Fibroblast of skin of left quadriceps (primary cell): Measurements from ENCODE around the gene OLAH.

Experiments
- DNase-seq, 2 experiments: peaks; one replicate each; pipeline ENCODE4 v3.0.0-alpha.2; 2013; ENCODE audit warnings: low read depth in 2 of 2

Gene OLAH

DNA sequence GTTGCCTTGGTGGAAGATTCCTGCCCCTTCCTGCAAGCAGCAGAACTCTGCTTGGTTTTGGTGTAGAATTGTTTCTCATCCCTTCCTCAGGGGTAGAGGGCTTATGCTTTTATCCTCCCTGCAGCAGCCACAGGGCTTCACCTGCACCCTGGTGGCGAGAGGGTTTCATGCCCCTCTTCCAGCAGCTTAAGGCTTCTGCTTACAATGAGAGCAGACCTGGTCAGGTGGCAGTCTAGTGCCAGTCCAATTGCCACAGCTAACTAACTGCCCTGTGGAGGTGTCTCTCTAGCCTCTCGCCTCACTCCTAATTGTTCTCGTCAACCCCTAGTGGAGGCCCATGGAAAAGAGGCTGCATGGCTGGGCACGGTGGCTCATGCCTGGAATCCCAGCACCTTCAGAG is 25.5 kb downstream of the OLAH start:
- DNase-seq, result no peak

DNA sequence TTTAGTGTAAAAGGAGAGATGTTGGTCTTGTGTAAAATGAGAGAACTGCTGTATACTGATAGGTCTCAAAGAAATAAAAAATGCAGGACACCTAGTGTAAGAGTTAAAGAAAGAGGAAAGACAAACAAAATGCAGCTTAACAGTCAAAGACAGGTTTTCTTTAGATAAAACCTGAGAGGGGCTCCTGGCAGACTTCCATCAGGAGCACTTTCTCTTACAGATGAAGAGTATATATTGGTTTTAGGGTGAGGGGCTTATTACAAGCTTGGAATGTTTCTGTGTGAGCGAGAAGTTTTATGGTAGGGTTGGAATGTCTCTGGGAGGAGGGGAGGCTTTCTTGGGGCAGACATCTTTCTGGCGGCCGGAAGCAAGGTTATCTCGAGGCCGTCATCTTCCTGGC is 28.6 kb downstream of the OLAH start:
- no peak for DNase-seq

DNA sequence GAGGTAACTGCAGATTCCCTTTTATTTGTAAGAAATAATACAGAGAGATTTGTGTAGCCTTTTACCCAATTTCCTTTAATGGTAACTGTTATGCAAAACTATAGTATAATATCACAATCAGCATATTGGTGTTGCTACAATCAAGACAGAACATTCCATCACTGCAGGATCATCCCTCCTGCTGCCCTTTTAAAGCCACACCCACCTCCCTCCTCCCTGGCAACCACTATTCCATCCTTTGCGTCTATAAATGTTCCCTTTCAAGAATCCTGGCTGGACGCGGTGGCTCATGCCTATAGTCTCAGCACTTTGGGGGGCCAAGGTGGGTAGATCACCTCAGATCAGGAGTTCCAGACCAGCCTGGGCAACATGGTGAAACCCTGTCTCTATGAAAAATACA is 31.7 kb downstream of the OLAH start:
- DNase-seq, result no peak

DNA sequence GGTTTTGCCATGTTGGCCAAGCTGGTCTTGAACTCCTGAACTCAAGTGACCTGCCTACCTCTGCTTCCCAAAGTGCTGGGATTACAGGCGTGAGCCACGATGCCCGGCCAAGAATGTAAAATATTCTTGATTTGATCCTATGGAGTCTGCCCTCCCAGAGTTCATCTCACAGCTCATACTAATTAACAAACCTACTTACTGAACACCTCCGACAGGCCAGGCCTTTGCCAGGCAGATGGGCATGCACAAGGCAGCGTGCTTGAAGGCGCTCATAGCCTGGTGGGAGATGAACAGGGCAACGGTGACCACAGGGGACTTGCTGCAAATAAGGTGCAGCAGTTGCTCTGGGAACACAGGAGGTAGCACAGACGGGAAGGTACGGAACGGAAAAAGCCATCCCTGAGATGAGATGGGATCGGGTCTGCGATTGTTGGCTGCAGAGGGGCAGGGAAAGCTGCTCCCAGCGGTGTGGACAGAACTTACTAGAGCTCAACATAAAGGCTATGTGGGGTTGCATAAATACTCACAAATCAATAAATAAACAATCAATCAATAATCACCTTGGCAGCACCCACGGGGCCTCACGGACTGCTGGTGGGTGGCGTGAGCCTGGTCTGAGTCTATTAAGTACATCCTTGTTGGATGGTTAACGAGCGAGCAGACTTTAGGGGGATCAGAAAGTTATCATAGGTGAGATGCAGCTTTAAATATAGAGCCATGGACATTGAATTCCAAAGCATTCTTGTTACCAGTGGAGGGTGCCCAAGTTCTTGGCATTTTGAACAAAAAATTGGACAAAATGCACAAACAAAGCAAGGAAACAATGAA is 40.1 kb downstream of the OLAH start:
- DNase-seq, result no peak

DNA sequence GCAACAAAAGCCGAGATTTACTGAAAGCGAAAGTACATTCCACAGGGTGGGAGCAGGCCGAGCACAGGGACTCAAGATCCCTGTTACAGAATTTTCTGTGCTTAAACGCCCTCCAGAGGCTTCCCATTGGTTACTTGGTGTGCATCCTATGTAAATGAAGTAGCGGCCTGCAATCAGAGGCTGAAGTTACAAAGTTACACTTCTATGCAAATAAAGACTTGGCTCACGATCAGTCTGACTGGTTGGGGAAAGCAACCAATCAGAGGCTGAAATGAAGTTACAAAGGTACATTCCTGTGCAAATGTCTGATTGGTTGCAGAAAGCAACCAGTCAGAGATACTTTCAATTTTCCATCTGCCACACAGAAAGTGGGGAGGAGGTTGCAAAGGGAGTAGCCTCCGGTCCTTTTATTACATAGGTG is 40.8 kb downstream of the OLAH start:
- peak; percentile 84 for DNase-seq

DNA sequence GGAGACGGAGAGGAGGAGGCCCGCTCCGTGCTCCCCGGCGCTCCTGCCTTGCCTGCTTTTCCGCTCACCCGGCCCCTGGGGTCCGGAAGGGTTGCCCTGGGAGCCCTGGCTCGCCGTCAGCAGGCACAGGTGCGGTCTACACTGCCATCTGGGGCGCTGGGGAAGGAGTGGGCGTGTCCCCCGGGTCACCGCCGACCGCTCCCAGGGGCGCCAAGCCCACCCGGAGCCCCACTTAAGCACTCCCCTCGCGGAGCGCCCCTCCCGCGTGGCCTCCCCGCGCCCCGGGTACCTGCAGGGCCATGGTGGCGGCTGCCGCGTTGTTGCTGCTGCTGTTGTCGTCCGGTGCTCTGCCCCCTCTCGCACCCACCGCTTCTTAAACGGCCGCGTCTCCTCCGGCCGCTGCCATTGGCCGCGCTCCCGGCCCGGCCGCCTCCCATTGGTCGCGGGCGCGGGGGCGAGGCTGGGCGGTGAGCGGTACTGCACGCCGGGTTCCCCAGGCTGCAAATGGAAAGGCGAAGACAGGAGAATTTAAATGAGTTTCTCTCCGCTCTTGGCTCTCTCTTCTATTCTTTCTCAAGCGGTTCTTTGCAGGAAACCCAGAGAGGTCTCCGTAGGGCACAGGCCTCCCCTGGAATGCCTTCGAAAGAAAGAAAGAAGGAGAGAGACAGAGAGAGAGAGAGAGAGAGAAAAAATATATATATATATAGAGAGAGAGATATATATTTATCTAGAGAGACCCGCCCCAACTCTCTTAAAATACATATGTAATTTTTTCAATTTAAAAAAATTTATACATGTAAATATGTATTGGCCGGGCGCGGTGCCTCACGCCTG is 44.9 kb downstream of the OLAH start, which contains the start of gene ACBD7:
ACBD7 (minus strand) TSS at position 349 of the 834 bp plus-strand sequence; CDS start at position 301, 48 bp downstream.
- peak; percentile 31 to 34 for DNase-seq

DNA sequence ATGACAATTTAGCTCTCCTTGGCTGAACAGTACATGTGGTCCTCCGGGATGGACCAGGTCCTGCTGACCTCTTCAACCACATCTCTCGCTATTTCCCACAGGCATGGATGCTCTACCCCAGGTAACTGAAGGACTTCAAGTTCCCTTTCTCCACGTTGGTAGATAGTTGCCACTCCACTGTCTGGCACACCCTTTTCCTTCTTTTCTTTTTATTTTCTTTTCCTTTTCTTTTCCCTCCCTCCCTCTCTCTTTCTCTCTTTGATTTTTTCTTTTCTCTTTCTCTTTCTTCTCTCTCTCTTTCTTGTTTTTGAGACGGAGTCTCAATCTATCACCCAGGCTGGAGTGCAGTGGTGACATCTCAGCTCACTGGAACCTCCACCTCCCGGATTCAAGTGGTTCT is 47.7 kb downstream of the OLAH start:
- no peak for DNase-seq

DNA sequence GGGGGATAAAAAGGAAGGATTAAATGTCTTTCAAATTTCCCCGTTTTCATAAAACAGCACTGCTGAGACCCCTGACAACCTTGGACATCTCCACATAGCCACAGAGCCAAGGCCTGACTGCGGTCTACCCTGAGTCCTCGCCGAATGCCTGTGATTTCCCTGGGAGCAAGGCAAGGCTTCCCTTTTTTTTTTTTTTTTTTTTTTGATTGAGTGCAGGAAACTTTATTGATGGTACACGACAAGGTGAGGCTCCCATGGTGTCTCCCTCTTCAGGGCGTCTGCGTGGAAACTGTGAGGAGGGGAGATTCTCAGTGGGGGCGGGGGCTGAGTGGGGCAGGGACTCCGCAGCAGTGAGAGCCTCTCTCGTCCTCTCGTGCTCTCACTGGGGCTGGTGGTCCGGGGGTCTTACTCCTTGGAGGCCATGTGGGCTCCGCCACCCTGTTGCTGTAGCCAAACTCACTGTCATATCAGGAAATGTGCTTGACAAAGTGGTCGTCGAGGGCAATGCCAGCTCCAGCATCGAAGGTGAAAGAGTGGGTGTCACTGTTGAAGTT is 49.2 kb downstream of the OLAH start:
- DNase-seq, result no peak

DNA sequence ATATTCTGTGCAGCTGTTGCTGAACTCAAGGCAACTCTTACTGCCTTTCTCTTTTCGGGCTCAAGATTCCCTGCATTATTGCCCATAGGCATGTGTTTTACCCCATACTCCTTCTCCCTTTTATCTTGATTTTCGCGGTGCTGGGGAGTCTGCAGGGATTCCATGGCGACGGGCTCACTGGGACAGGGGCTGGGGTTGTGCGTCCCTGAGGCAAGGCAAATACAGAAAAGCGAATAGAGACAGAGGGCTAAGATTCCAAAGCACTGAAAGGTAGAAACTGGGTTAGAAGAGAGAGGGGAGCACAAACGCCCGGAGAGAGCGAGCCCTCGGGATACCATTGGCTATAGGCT is 52.9 kb downstream of the OLAH start:
- no peak for DNase-seq

DNA sequence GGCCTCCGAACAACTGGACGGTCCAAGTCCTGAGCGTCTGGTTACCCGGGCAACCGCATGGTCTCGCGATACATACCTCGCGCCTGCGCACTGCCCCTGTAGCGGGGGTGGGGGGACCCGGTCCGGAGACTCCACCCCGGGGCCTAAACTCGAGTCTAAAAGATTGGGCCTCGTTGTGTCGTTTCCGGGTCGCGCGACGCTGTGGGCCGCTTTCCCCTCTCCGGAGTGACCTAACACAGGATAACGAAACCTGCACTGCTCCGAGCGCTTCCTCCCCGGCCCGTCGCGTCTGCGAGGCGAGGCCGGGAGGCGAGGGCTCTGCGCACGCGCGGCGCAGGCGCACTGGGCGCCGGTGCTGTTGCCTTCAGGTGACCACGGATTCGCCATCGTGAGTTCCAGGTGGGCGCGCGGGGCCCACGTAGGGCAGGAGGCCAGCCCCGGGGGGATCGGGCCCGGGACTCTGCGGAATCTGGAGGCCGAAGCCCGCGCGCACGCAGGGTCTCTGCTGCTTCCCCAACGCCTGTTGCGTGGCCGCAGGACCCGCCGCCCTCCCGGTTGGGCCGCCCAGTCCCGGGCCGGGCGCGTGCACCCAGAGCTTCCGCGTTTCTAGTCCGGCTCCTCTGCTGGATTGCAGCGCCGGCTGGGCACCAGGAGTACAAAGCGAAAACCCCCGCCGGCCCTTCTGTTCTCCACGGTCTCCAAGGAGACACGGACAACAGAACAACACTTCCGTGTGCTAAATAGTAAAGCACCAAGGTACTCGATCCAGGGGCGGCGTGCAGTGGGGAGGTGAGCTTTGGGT is 53.5 kb downstream of the OLAH start, which contains the start of gene RPP38:
RPP38 (plus strand) TSS at position 345 of the 802 bp plus-strand sequence. CDS start 5,960 bp downstream, outside the sequence.
- peak; percentile 88 for DNase-seq

DNA sequence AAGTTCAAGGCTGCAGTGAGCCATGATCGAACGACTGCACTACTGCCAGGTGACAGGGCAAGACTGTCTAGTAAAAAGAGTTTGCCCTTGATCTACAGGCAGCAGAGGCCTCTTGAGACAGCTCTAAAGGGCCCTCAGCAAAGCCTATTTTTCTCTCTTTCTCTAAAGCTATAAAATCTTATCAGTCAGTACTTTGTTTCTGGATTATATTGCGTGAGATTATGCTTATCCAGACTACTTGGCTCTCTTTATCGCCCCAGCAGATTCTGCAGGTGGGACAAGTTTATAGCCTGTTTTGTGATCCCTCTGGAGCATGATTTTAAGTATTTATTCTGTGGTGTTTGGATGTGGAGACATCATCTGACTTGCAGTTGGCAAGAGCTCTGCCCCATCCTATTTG is 56.1 kb downstream of the OLAH start:
- no peak for DNase-seq

DNA sequence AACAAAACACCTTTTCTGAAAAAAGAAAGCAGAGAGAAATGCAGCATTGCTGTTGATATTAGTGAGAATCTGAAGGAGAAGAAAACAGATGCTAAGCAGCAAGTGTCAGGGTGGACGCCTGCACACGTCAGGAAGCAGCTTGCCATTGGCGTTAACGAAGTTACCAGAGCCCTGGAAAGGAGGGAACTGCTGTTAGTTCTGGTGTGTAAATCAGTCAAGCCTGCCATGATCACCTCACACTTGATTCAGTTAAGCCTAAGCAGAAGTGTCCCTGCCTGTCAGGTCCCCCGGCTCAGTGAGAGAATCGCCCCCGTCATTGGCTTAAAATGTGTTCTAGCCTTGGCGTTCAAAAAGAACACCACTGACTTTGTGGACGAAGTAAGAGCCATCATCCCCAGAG is 59.8 kb downstream of the OLAH start:
- DNase-seq, result no peak

DNA sequence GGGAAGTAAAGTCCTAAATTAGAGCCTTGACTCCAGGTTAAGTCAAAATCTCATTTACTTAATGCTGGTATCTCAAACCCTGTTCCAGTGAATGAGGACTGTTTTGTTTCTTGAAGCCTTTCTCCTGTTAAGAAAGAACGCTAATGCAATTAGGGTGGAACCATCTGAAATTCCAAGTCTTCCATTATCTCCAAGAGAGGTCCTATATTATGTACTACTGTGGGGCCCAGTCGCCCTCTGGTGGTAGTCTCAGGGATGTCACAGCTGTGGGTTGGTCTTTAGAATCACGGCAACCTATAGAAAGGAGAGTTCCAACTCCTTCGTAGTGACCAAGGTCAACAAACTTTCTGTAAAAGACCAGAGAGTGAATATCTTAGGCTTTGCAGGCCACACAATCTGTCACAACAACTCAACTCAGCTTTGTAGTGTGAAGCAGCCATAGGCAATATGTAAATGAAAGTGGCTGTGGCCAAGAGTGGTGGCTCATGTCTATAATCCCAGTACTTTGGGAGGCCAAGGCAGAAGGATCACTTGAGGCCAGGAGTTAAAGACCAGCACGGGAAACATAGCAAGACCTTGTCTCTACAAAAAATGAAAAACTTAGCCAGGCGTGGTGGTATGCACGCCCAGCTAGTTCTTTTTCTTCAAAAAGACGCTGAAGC is 62.7 kb downstream of the OLAH start:
- peak in 1 of 2 experiments; percentile 39 for DNase-seq

DNA sequence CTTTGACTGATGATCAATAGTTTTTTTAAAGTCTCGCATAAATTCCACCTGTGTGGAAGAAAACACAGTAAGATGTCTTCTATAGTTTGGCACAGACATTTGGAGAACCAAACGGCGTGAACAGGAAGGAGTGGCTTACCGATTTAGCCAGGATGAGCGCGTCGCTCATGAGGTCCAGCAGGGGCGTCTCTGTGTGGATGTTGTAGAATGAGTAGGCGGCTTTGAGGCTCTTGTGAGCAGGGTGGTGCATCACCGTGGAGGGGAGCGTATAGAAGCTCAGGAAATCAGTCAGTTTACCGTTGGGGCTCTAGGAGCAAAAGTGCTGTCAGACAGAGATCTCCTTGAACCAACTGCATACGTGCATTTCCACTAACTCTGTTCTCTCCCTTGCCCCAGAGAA is 68.9 kb downstream of the OLAH start:
- no peak for DNase-seq

DNA sequence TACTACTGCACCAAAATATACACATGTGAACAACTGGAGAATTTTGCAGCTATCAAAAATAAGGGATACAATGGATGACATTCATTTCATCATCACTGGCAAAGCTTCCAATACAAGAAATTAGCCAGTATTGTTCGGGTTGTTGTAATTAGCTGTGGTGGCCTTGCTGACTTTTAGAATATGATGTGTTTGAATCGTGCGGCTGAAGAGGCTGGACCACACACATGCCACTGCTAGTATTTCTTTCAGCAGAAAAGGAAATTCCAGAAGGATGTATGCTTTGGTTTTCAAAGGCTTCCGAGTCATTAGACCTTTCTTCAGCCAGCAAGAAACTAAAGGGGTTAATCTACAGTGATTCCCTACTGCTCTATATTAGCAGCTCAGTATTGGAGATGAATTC is 70.0 kb downstream of the OLAH start:
- no peak for DNase-seq

DNA sequence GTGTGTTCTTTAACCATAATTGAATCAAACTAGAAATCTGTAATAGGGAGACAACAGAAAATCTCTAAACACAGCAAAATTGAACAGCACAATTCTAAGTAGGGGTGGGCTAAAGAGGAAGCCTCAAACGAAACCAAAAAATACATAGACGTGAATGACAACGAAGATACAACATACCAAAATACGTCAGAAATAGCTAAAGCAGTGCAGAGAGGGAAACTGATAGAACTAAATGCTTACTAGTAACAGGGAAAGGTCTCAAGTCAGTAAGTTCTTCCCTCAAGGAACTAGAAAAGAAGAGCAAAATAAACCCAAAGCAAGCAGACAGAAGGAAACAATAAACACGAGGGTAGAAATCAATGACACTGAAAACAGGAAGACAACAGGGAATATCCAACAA is 72.5 kb downstream of the OLAH start:
- no peak for DNase-seq

DNA sequence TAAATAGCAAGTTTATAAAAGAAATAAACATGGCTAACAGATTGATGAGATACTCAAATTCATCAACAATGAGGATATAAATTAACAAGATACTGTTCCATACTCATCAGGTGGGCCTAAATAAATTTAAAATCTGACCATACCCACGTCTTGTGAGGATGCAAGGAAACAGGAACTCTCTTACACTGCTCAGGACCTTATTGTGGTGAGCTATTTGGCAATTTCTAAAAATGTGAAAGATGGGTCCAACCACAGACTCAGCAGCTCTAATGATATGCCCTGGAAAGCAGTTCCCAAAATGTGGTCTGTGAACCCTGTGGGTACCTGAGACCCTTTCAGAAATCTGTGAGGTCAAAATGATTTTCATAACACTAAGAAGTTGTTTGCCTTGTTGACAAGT is 74.9 kb downstream of the OLAH start:
- DNase-seq, result no peak

DNA sequence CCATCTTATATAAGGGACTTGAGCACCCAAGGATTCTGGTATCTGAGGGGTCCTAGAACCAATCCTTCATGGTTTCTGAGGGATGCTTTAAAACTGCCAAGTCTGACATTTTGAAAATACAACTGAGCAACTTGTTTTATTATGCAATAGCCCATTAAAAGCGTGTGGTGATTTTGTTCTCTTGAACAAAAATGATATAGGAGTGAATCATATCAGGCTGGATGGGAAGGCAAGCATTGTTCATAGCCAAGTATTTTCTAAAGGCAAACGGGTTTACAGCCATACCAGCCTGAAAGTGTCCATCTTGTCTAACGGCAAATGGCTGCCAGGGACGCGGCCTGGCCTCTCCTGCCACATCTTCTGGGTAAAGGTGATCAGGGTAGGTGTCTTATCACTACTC is 76.8 kb downstream of the OLAH start:
- DNase-seq, result peak in 1 of 2 experiments; percentile 32

DNA sequence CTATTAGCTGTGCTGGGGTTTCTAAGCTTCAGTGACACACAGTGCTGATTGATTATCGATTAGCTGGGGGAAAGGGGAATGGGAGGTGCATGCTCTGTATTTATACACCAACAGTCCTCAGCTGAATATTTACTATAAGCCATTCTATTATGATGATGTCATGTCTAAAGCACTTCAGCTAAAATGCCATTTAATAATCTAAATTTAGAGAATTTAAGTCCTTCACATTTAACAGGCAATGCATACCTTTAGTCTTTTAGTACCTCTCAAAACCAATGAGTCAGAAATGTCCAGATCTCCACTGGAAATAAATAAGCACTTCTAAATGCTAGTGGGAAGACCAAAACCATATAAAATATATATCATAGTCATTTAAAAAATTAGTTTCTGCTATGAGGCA is 78.0 kb downstream of the OLAH start:
- no peak for DNase-seq

DNA sequence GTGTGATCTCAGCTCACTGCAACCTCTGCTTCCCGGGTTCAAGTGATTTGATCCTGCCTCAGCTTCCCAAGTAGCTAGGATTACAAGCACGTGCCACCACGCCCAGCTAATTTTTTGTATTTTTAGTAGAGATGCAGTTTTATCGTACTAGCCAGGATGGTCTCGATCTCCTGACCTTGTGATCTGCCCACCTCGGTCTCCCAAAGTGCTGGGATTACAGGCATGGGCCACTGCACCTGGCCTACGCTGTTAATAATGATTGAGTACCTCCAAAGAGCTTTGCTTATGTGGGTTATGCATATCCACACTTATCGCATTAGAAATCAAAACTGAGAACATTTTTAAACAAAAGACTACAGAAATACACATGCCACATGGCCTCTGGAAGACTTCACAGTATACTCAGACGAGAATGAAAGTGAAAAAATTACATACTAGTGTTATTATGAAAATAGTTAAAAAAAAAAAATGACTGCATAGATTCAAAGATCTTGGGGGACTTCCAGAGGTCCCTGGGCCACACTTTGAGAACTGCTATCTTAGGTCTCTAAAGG is 78.8 kb downstream of the OLAH start:
- no peak for DNase-seq
